ENCODE data around the gene FCRL1.

Gene FCRL1

GRCh38 chr1:157770442-157771043 is 49.4 kb downstream of the FCRL1 start:
- peak; percentile 54; the same call in 1 of the 3 replicates for ATAC-seq
- TF ChIP-seq TSHZ2 (CRISPR knock-in tag; IDR thresholded peaks at IDR 0.05): no peak
- TF ChIP-seq CSDC2 (CRISPR knock-in tag; IDR thresholded peaks at IDR 0.05): no peak
- TF ChIP-seq ZFP30 (CRISPR knock-in tag; IDR thresholded peaks at IDR 0.05): no peak
- TF ChIP-seq RARB (CRISPR knock-in tag; IDR thresholded peaks at IDR 0.05): no peak
- no peak for TF ChIP-seq TOX (CRISPR knock-in tag; IDR thresholded peaks at IDR 0.05; ENCODE audit: borderline replicate concordance)
- TF ChIP-seq TCF4 (CRISPR knock-in tag; IDR thresholded peaks at IDR 0.05; ENCODE audit: borderline replicate concordance): no peak

GRCh38 chr1:157766792-157767191 is 53.1 kb downstream of the FCRL1 start:
- TF ChIP-seq GLIS3 (CRISPR knock-in tag; IDR thresholded peaks at IDR 0.05) (no peak), POU6F1 (CRISPR knock-in tag; IDR thresholded peaks at IDR 0.05; ENCODE audit: borderline replicate concordance, low read depth) (no peak), CSRNP3 (CRISPR knock-in tag; IDR thresholded peaks at IDR 0.05) (no peak), ESRRG (CRISPR knock-in tag; IDR thresholded peaks at IDR 0.05) (no peak), SNAI2 (CRISPR knock-in tag; IDR thresholded peaks at IDR 0.05) (no peak), PPARA (CRISPR knock-in tag; IDR thresholded peaks at IDR 0.05; ENCODE audit: borderline replicate concordance) (no peak), CSDC2 (CRISPR knock-in tag; IDR thresholded peaks at IDR 0.05) (no peak), TSHZ2 (CRISPR knock-in tag; IDR thresholded peaks at IDR 0.05) (no peak), ZFP3 (CRISPR knock-in tag; IDR thresholded peaks at IDR 0.05) (no peak), RARB (CRISPR knock-in tag; IDR thresholded peaks at IDR 0.05) (no peak), ZNF8 (CRISPR knock-in tag; IDR thresholded peaks at IDR 0.05) (no peak), ISL1 (CRISPR knock-in tag; IDR thresholded peaks at IDR 0.05) (no peak), ARNTL (CRISPR knock-in tag; IDR thresholded peaks at IDR 0.05; ENCODE audit: borderline replicate concordance, low read depth) (no peak), TCF4 (CRISPR knock-in tag; IDR thresholded peaks at IDR 0.05; ENCODE audit: borderline replicate concordance) (no peak), PATZ1 (CRISPR knock-in tag; IDR thresholded peaks at IDR 0.05; ENCODE audit: borderline replicate concordance) (no peak), OSR1 (CRISPR knock-in tag; IDR thresholded peaks at IDR 0.05) (no peak), BACH2 (CRISPR knock-in tag; IDR thresholded peaks at IDR 0.05; ENCODE audit: borderline replicate concordance) (no peak), ZNF565 (CRISPR knock-in tag; conservative IDR thresholded peaks at IDR 0.05; ENCODE audit: low read depth) (no peak), ZFP30 (CRISPR knock-in tag; IDR thresholded peaks at IDR 0.05) (no peak), ZNF70 (CRISPR knock-in tag; IDR thresholded peaks at IDR 0.05) (no peak)
- ATAC-seq: no peak

Data from SK-N-SH treated with all-trans-retinoic acid at 6 μM for 48 hours (cell line).